Measurements from ENCODE around the gene CRAMP1.

The CRAMP1 gene

DNA sequence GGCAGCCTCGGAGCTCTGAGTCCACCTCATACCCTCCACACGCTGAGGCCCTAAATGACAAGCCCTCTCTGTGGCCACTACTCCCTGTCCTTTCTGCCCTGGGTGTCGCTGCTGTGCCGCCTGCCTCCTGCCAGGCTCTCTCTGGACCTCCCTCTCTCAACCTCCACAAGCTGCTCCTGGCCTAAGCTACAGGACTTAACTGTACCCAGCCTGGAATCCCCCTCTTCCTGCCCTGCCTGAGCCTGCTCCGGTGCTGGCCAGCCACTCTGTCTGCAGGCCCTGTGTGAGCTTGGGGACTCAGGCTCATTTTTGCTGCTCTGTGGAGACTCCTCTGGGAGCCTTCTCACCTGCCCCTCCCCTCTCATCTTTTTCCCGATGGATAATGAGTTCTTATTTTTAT is 21.8 kb upstream of the CRAMP1 start:
- no peaks in the 10 kb centered on the region for H3K4me1 ChIP-seq (ENCODE audit: control insufficient read depth, insufficient read depth, low read length)
- CTCF ChIA-PET: no interaction called here
- POLR2A ChIA-PET: interaction anchor here (0.7 to 1.4 kb wide), 2 partner anchors 13 to 101 kb away, joined by 4 read pairs; no protein-coding TSS in a partner anchor
- no peak overlapping the region for H3K27ac ChIP-seq (ENCODE audit: extremely low read depth, low read depth, low read length)
- H3K36me3 ChIP-seq (ENCODE audit: control insufficient read depth in 2 of 2, insufficient read depth in 1 of 2, low read length in 2 of 2): peaks cover 3 to 48% of the 10 kb centered on the region in 2 experiments; a peak in 2 of 3 replicates
- no peaks in the 10 kb centered on the region for H3K9me3 ChIP-seq (ENCODE audit: control insufficient read depth, insufficient read depth, low read depth, low read length)
- no peak overlapping the region for H3K4me3 ChIP-seq (ENCODE audit: low read depth, low read length)
- TF ChIP-seq ZNF560 (tag by site-specific recombination; IDR thresholded peaks at IDR 0.05; ENCODE audit: borderline replicate concordance) (no peak), ZNF510 (tag by site-specific recombination; IDR thresholded peaks at IDR 0.05; ENCODE audit: insufficient replicate concordance) (no peak), SP7 (tag by site-specific recombination; IDR thresholded peaks at IDR 0.05) (no peak)
- TF ChIP-seq, protein P1, sequence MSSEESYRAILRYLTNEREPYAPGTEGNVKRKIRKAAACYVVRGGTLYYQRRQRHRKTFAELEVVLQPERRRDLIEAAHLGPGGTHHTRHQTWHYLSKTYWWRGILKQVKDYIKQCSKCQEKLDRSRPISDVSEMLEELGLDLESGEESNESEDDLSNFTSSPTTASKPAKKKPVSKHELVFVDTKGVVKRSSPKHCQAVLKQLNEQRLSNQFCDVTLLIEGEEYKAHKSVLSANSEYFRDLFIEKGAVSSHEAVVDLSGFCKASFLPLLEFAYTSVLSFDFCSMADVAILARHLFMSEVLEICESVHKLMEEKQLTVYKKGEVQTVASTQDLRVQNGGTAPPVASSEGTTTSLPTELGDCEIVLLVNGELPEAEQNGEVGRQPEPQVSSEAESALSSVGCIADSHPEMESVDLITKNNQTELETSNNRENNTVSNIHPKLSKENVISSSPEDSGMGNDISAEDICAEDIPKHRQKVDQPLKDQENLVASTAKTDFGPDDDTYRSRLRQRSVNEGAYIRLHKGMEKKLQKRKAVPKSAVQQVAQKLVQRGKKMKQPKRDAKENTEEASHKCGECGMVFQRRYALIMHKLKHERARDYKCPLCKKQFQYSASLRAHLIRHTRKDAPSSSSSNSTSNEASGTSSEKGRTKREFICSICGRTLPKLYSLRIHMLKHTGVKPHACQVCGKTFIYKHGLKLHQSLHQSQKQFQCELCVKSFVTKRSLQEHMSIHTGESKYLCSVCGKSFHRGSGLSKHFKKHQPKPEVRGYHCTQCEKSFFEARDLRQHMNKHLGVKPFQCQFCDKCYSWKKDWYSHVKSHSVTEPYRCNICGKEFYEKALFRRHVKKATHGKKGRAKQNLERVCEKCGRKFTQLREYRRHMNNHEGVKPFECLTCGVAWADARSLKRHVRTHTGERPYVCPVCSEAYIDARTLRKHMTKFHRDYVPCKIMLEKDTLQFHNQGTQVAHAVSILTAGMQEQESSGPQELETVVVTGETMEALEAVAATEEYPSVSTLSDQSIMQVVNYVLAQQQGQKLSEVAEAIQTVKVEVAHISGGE (tag by site-specific recombination; conservative IDR thresholded peaks at IDR 0.05; ENCODE audit: low read depth): no peak

DNA sequence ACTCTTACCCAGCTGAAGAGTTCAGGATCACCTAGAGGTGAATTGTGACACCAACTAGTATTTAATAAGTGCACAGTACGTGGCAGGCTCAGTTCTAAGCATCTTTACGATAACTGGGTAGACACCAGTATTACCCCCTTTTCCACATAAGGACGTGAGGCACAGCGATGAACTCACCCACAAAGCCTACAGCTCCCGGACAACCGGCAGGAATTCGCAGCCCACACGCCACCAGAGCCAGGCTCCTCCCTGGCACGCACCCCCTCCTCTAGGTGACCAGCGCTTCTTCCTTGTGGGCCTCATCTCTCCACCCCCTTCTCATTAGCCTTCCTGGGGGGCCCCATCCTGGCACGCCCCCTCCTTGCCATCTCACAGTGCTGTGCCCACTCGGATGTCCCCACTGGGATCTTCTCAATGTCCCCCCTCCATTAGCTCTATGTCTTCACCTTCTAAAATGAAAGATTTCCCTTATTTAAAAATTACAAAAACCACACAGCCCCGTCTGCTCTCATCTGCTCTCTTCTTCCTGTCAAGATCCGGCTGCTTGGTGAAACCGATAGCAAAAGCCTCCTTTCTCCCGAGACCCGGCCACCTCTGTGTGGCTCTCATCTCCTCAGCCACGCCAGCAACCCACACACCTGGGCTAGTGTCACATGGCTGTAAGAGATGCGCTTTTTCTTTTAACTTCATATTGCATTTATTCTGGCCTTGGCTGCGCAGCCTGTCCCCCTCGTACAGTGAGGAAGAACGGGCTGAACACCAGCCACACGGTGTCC is 21.0 kb upstream of the CRAMP1 start:
- H3K9me3 ChIP-seq (ENCODE audit: control insufficient read depth, insufficient read depth, low read depth, low read length): no peaks in the 10 kb centered on the region
- peaks cover 3 to 44% of the 10 kb centered on the region in 2 experiments; a peak in 2 of 3 replicates for H3K36me3 ChIP-seq (ENCODE audit: control insufficient read depth in 2 of 2, insufficient read depth in 1 of 2, low read length in 2 of 2)
- no peak for TF ChIP-seq GLI4 (tag by site-specific recombination; IDR thresholded peaks at IDR 0.05)
- TF ChIP-seq YY1 (tag by site-specific recombination; IDR thresholded peaks at IDR 0.05): no peak
- no peak for TF ChIP-seq ZNF571 (tag by site-specific recombination; IDR thresholded peaks at IDR 0.05)
- no peak for TF ChIP-seq PRDM1 (tag by site-specific recombination; IDR thresholded peaks at IDR 0.05)
- no peak for TF ChIP-seq ZNF138 (tag by site-specific recombination; IDR thresholded peaks at IDR 0.05; ENCODE audit: borderline replicate concordance)
- no peak for TF ChIP-seq KLF8 (tag by site-specific recombination; IDR thresholded peaks at IDR 0.05)
- no peak for TF ChIP-seq ZFP37 (tag by site-specific recombination; IDR thresholded peaks at IDR 0.05)
- TF ChIP-seq ZNF214 (tag by site-specific recombination; IDR thresholded peaks at IDR 0.05; ENCODE audit: borderline replicate concordance): no peak
- no peak for TF ChIP-seq SP3 (tag by site-specific recombination; IDR thresholded peaks at IDR 0.05)
- TF ChIP-seq, protein P1 (tag by site-specific recombination; conservative IDR thresholded peaks at IDR 0.05; ENCODE audit: low read depth): no peak
- no peak for TF ChIP-seq KLF10 (tag by site-specific recombination; IDR thresholded peaks at IDR 0.05)
- no peak for TF ChIP-seq ZNF529 (tag by site-specific recombination; IDR thresholded peaks at IDR 0.05; ENCODE audit: insufficient replicate concordance)
- TF ChIP-seq ZNF600 (tag by site-specific recombination; IDR thresholded peaks at IDR 0.05): no peak
- TF ChIP-seq ZNF211 (tag by site-specific recombination; IDR thresholded peaks at IDR 0.05; ENCODE audit: low read depth): no peak
- TF ChIP-seq, protein P2, sequence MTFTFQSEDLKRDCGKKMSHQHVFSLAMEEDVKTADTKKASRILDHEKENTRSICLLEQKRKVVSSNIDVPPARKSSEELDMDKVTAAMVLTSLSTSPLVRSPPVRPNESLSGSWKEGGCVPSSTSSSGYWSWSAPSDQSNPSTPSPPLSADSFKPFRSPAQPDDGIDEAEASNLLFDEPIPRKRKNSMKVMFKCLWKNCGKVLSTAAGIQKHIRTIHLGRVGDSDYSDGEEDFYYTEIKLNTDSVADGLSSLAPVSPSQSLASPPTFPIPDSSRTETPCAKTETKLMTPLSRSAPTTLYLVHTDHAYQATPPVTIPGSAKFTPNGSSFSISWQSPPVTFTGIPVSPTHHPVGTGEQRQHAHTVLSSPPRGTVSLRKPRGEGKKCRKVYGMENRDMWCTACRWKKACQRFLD (tag by site-specific recombination; IDR thresholded peaks at IDR 0.05): no peak
- ChIA-PET CTCF (no interaction called here), POLR2A (interaction anchor here (1.4 kb wide), 1 partner anchor 12 kb away, joined by 4 read pairs; no protein-coding TSS in a partner anchor)
- H3K27ac ChIP-seq (ENCODE audit: extremely low read depth, low read depth, low read length): no peak overlapping the region
- no peak overlapping the region for H3K4me3 ChIP-seq (ENCODE audit: low read depth, low read length)
- H3K4me1 ChIP-seq (ENCODE audit: control insufficient read depth, insufficient read depth, low read length): no peaks in the 10 kb centered on the region
